Measurements from ENCODE around the gene CNTNAP2.

GRCh38 chr7:146185844-146186243 is 69.2 kb downstream of the CNTNAP2 start:
- TF ChIP-seq POLR2AphosphoS5 (IDR thresholded peaks at IDR 0.05; ENCODE audit: low read depth, low read length) (no peak), ZBTB40 (IDR thresholded peaks at IDR 0.05) (no peak), ZBTB40 (CRISPR knock-in tag; IDR thresholded peaks at IDR 0.05) (no peak), SOX5 (CRISPR knock-in tag; IDR thresholded peaks at IDR 0.05; ENCODE audit: borderline replicate concordance) (no peak), ZNF558 (CRISPR knock-in tag; IDR thresholded peaks at IDR 0.05; ENCODE audit: borderline replicate concordance) (no peak), GLI4 (CRISPR knock-in tag; IDR thresholded peaks at IDR 0.05; ENCODE audit: borderline replicate concordance) (no peak), ZBTB7A (CRISPR knock-in tag; IDR thresholded peaks at IDR 0.05) (no peak), ZNF414 (CRISPR knock-in tag; IDR thresholded peaks at IDR 0.05) (no peak)
